ENCODE measurements around the gene EXT2.

Gene EXT2

GRCh38 chr11:44212128-44212527 lies 116.7 kb downstream of the EXT2 start:
- H3K79me2 ChIP-seq (ENCODE audit: insufficient read depth, low read length): no peaks in the 10 kb centered on the region
- H2AFZ ChIP-seq (ENCODE audit: low read length): no peak overlapping the region
- no peaks in the 10 kb centered on the region for H3K27me3 ChIP-seq (ENCODE audit: insufficient read depth, low read length, poor library complexity, severe bottlenecking)
- H3K4me2 ChIP-seq (ENCODE audit: low read depth, low read length, poor library complexity, severe bottlenecking): no peak overlapping the region
- no peaks in the 10 kb centered on the region for H3F3A ChIP-seq (ENCODE audit: low read depth)
- no peaks in the 10 kb centered on the region for H3K4me1 ChIP-seq (ENCODE audit: insufficient read depth, low read length, poor library complexity, severe bottlenecking)
- H3K36me3 ChIP-seq (ENCODE audit: insufficient read depth, low read length): peaks cover 16% of the 10 kb centered on the region; the same call in 1 of the 2 replicates
- TF ChIP-seq CTCF (conservative IDR thresholded peaks at IDR 0.05; ENCODE audit: low read length): no peak
- TF ChIP-seq EZH2phosphoT487 (IDR thresholded peaks at IDR 0.05; ENCODE audit: borderline replicate concordance): no peak
- H3K4me3 ChIP-seq (ENCODE audit: low read length, poor library complexity, severe bottlenecking): no peak overlapping the region
- no peaks in the 10 kb centered on the region for H3K9me3 ChIP-seq (ENCODE audit: insufficient read depth, low read depth, low read length)
- H3K9ac ChIP-seq (ENCODE audit: low read depth, low read length, poor library complexity, severe bottlenecking): no peak overlapping the region
- no peaks in the 10 kb centered on the region for H3K9me2 ChIP-seq (replicated peaks; ENCODE audit: low read depth, low read length)
- no peaks in the 10 kb centered on the region for H4K20me1 ChIP-seq (ENCODE audit: insufficient read depth, low read length, poor library complexity, severe bottlenecking)

GRCh38 chr11:44213148-44213547 lies 117.7 kb downstream of the EXT2 start:
- no peaks in the 10 kb centered on the region for H3K9me2 ChIP-seq (replicated peaks; ENCODE audit: low read depth, low read length)

GRCh38 chr11:44217432-44217831 lies 122.0 kb downstream of the EXT2 start:
- no peak overlapping the region for H2AFZ ChIP-seq (ENCODE audit: low read length)
- H3F3A ChIP-seq (ENCODE audit: low read depth): no peaks in the 10 kb centered on the region
- no peak overlapping the region for H3K4me3 ChIP-seq (ENCODE audit: low read length, poor library complexity, severe bottlenecking)
- H3K4me1 ChIP-seq (ENCODE audit: insufficient read depth, low read length, poor library complexity, severe bottlenecking): no peaks in the 10 kb centered on the region
- no peak overlapping the region for H3K9ac ChIP-seq (ENCODE audit: low read depth, low read length, poor library complexity, severe bottlenecking)
- H3K36me3 ChIP-seq (ENCODE audit: insufficient read depth, low read length): peaks cover 8% of the 10 kb centered on the region; the same call in 1 of the 2 replicates
- H3K9me3 ChIP-seq (ENCODE audit: insufficient read depth, low read depth, low read length): no peaks in the 10 kb centered on the region
- TF ChIP-seq EZH2phosphoT487 (IDR thresholded peaks at IDR 0.05; ENCODE audit: borderline replicate concordance) (no peak), CTCF (conservative IDR thresholded peaks at IDR 0.05; ENCODE audit: low read length) (no peak)
- no peaks in the 10 kb centered on the region for H4K20me1 ChIP-seq (ENCODE audit: insufficient read depth, low read length, poor library complexity, severe bottlenecking)
- no peaks in the 10 kb centered on the region for H3K79me2 ChIP-seq (ENCODE audit: insufficient read depth, low read length)
- no peaks in the 10 kb centered on the region for H3K27me3 ChIP-seq (ENCODE audit: insufficient read depth, low read length, poor library complexity, severe bottlenecking)
- H3K4me2 ChIP-seq (ENCODE audit: low read depth, low read length, poor library complexity, severe bottlenecking): no peak overlapping the region
- no peaks in the 10 kb centered on the region for H3K9me2 ChIP-seq (replicated peaks; ENCODE audit: low read depth, low read length)

More at GRCh38 chr11:44213148-44213547, 117.7 kb downstream of the EXT2 start:
- H3K79me2 ChIP-seq (ENCODE audit: insufficient read depth, low read length): no peaks in the 10 kb centered on the region
- no peaks in the 10 kb centered on the region for H3K4me1 ChIP-seq (ENCODE audit: insufficient read depth, low read length, poor library complexity, severe bottlenecking)
- H3K36me3 ChIP-seq (ENCODE audit: insufficient read depth, low read length): peaks cover 16% of the 10 kb centered on the region; the same call in 1 of the 2 replicates
- H3K4me3 ChIP-seq (ENCODE audit: low read length, poor library complexity, severe bottlenecking): no peak overlapping the region
- H3K27me3 ChIP-seq (ENCODE audit: insufficient read depth, low read length, poor library complexity, severe bottlenecking): no peaks in the 10 kb centered on the region
- H3F3A ChIP-seq (ENCODE audit: low read depth): no peaks in the 10 kb centered on the region
- H2AFZ ChIP-seq (ENCODE audit: low read length): no peak overlapping the region
- H3K9ac ChIP-seq (ENCODE audit: low read depth, low read length, poor library complexity, severe bottlenecking): no peak overlapping the region
- no peak overlapping the region for H3K4me2 ChIP-seq (ENCODE audit: low read depth, low read length, poor library complexity, severe bottlenecking)
- H4K20me1 ChIP-seq (ENCODE audit: insufficient read depth, low read length, poor library complexity, severe bottlenecking): no peaks in the 10 kb centered on the region
- TF ChIP-seq CTCF (conservative IDR thresholded peaks at IDR 0.05; ENCODE audit: low read length) (no peak), EZH2phosphoT487 (IDR thresholded peaks at IDR 0.05; ENCODE audit: borderline replicate concordance) (no peak)
- H3K9me3 ChIP-seq (ENCODE audit: insufficient read depth, low read depth, low read length): no peaks in the 10 kb centered on the region

Measured in Loucy (cell line).